Measurements from ENCODE around the gene KANK2.
"Not testable (repeated sequence)": the region's sequence is repeated elsewhere in the genome, so short reads cannot be mapped to it uniquely, and the experiment has no call there.

KANK2 gene

GRCh38 chr19:11140896-11141295, 56.4 kb downstream of the KANK2 start:
- Histone ChIP-seq H3K9me3 (ENCODE audit: control insufficient read depth, insufficient read depth, low read length) (no peaks in the 10 kb centered on the region), H3K4me1 (ENCODE audit: control insufficient read depth, insufficient read depth, low read length) (peaks cover 2% of the 10 kb centered on the region), H3K36me3 (ENCODE audit: control insufficient read depth, insufficient read depth, low read length) (peaks cover 6% of the 10 kb centered on the region), H3K9ac (ENCODE audit: low read depth, low read length) (no peak overlapping the region), H3K4me3 (ENCODE audit: low read depth, low read length) (no peak overlapping the region), H3K27me3 (ENCODE audit: control insufficient read depth, insufficient read depth, low read length) (no peaks in the 10 kb centered on the region)

- H3K36me3 ChIP-seq (ENCODE audit: control insufficient read depth, insufficient read depth, low read length); H3K4me3 ChIP-seq (ENCODE audit: low read depth, low read length); H3K4me1 ChIP-seq (ENCODE audit: control insufficient read depth, insufficient read depth, low read length); H3K9ac ChIP-seq (ENCODE audit: low read depth, low read length); H3K9me3 ChIP-seq (ENCODE audit: control insufficient read depth, insufficient read depth, low read length); H3K27me3 ChIP-seq (ENCODE audit: control insufficient read depth, insufficient read depth, low read length): not testable (repeated sequence)
These were observed 57.3 kb downstream of the KANK2 start for GRCh38 chr19:11140023-11140538.

GRCh38 chr19:11138601-11139300, 58.6 kb downstream of the KANK2 start:
- Histone ChIP-seq H3K9me3 (ENCODE audit: control insufficient read depth, insufficient read depth, low read length) (no peaks in the 10 kb centered on the region), H3K9ac (ENCODE audit: low read depth, low read length) (no peak overlapping the region), H3K4me3 (ENCODE audit: low read depth, low read length) (no peak overlapping the region), H3K4me1 (ENCODE audit: control insufficient read depth, insufficient read depth, low read length) (peaks cover 2% of the 10 kb centered on the region), H3K36me3 (ENCODE audit: control insufficient read depth, insufficient read depth, low read length) (no peaks in the 10 kb centered on the region), H3K27me3 (ENCODE audit: control insufficient read depth, insufficient read depth, low read length) (no peaks in the 10 kb centered on the region)

GRCh38 chr19:11137542-11138384, 59.6 kb downstream of the KANK2 start:
- no peaks in the 10 kb centered on the region for H3K9me3 ChIP-seq (ENCODE audit: control insufficient read depth, insufficient read depth, low read length)
- no peaks in the 10 kb centered on the region for H3K4me1 ChIP-seq (ENCODE audit: control insufficient read depth, insufficient read depth, low read length)
- no peak overlapping the region for H3K9ac ChIP-seq (ENCODE audit: low read depth, low read length)

GRCh38 chr19:11136400-11137101, 60.8 kb downstream of the KANK2 start:
- no peaks in the 10 kb centered on the region for H3K9me3 ChIP-seq (ENCODE audit: control insufficient read depth, insufficient read depth, low read length)
- H3K9ac ChIP-seq (ENCODE audit: low read depth, low read length), result no peak overlapping the region
- H3K4me3 ChIP-seq (ENCODE audit: low read depth, low read length), result no peak overlapping the region
- H3K4me1 ChIP-seq (ENCODE audit: control insufficient read depth, insufficient read depth, low read length), result no peaks in the 10 kb centered on the region
- H3K27me3 ChIP-seq (ENCODE audit: control insufficient read depth, insufficient read depth, low read length), result no peaks in the 10 kb centered on the region
- peaks cover 7% of the 10 kb centered on the region for H3K36me3 ChIP-seq (ENCODE audit: control insufficient read depth, insufficient read depth, low read length)

More at GRCh38 chr19:11137542-11138384, 59.6 kb downstream of the KANK2 start:
- H3K36me3 ChIP-seq (ENCODE audit: control insufficient read depth, insufficient read depth, low read length), result no peaks in the 10 kb centered on the region
- H3K4me3 ChIP-seq (ENCODE audit: low read depth, low read length), result peak overlapping the region; percentile 54
- no peaks in the 10 kb centered on the region for H3K27me3 ChIP-seq (ENCODE audit: control insufficient read depth, insufficient read depth, low read length)

- peaks cover 52% of the 10 kb centered on the region for H3K36me3 ChIP-seq (ENCODE audit: control insufficient read depth, insufficient read depth, low read length)
These were observed 65.9 kb downstream of the KANK2 start for GRCh38 chr19:11131471-11131870.

GRCh38 chr19:11130824-11131455, 66.4 kb downstream of the KANK2 start:
- Histone ChIP-seq H3K9me3 (ENCODE audit: control insufficient read depth, insufficient read depth, low read length) (no peaks in the 10 kb centered on the region), H3K4me3 (ENCODE audit: low read depth, low read length) (no peak overlapping the region), H3K9ac (ENCODE audit: low read depth, low read length) (no peak overlapping the region), H3K4me1 (ENCODE audit: control insufficient read depth, insufficient read depth, low read length) (no peaks in the 10 kb centered on the region), H3K36me3 (ENCODE audit: control insufficient read depth, insufficient read depth, low read length) (peaks cover 55% of the 10 kb centered on the region), H3K27me3 (ENCODE audit: control insufficient read depth, insufficient read depth, low read length) (no peaks in the 10 kb centered on the region)

More at GRCh38 chr19:11131471-11131870, 65.9 kb downstream of the KANK2 start:
- Histone ChIP-seq H3K27me3 (ENCODE audit: control insufficient read depth, insufficient read depth, low read length) (no peaks in the 10 kb centered on the region), H3K9ac (ENCODE audit: low read depth, low read length) (no peak overlapping the region), H3K4me1 (ENCODE audit: control insufficient read depth, insufficient read depth, low read length) (no peaks in the 10 kb centered on the region), H3K4me3 (ENCODE audit: low read depth, low read length) (no peak overlapping the region), H3K9me3 (ENCODE audit: control insufficient read depth, insufficient read depth, low read length) (no peaks in the 10 kb centered on the region)

GRCh38 chr19:11127905-11128304, 69.4 kb downstream of the KANK2 start:
- Histone ChIP-seq H3K9me3 (ENCODE audit: control insufficient read depth, insufficient read depth, low read length) (no peaks in the 10 kb centered on the region), H3K4me1 (ENCODE audit: control insufficient read depth, insufficient read depth, low read length) (no peaks in the 10 kb centered on the region), H3K9ac (ENCODE audit: low read depth, low read length) (no peak overlapping the region), H3K27me3 (ENCODE audit: control insufficient read depth, insufficient read depth, low read length) (no peaks in the 10 kb centered on the region), H3K4me3 (ENCODE audit: low read depth, low read length) (no peak overlapping the region), H3K36me3 (ENCODE audit: control insufficient read depth, insufficient read depth, low read length) (peaks cover 75% of the 10 kb centered on the region)

- Histone ChIP-seq H3K27me3 (ENCODE audit: control insufficient read depth, insufficient read depth, low read length) (no peaks in the 10 kb centered on the region), H3K9me3 (ENCODE audit: control insufficient read depth, insufficient read depth, low read length) (no peaks in the 10 kb centered on the region), H3K4me3 (ENCODE audit: low read depth, low read length) (no peak overlapping the region), H3K4me1 (ENCODE audit: control insufficient read depth, insufficient read depth, low read length) (no peaks in the 10 kb centered on the region), H3K9ac (ENCODE audit: low read depth, low read length) (no peak overlapping the region), H3K36me3 (ENCODE audit: control insufficient read depth, insufficient read depth, low read length) (peaks cover 69% of the 10 kb centered on the region)
These were observed 71.2 kb downstream of the KANK2 start for GRCh38 chr19:11125994-11126685.

- peaks cover 67% of the 10 kb centered on the region for H3K36me3 ChIP-seq (ENCODE audit: control insufficient read depth, insufficient read depth, low read length)
- not testable (repeated sequence) for H3K27me3 ChIP-seq (ENCODE audit: control insufficient read depth, insufficient read depth, low read length); H3K9ac ChIP-seq (ENCODE audit: low read depth, low read length); H3K4me3 ChIP-seq (ENCODE audit: low read depth, low read length); H3K9me3 ChIP-seq (ENCODE audit: control insufficient read depth, insufficient read depth, low read length); H3K4me1 ChIP-seq (ENCODE audit: control insufficient read depth, insufficient read depth, low read length)
These were observed 73.2 kb downstream of the KANK2 start for GRCh38 chr19:11124157-11124556.

GRCh38 chr19:11123114-11123513, 74.2 kb downstream of the KANK2 start:
- no peak overlapping the region for H3K9ac ChIP-seq (ENCODE audit: low read depth, low read length)
- no peaks in the 10 kb centered on the region for H3K9me3 ChIP-seq (ENCODE audit: control insufficient read depth, insufficient read depth, low read length)
- no peaks in the 10 kb centered on the region for H3K4me1 ChIP-seq (ENCODE audit: control insufficient read depth, insufficient read depth, low read length)
- no peak overlapping the region for H3K4me3 ChIP-seq (ENCODE audit: low read depth, low read length)
- peaks cover 65% of the 10 kb centered on the region for H3K36me3 ChIP-seq (ENCODE audit: control insufficient read depth, insufficient read depth, low read length)
- H3K27me3 ChIP-seq (ENCODE audit: control insufficient read depth, insufficient read depth, low read length), result no peaks in the 10 kb centered on the region

Measured in iPS-15b (cell line).